Neutrophil (primary cell): ENCODE data around the gene HDAC2.

Experiments
- H3K27ac ChIP-seq: fragments of 200-600 bp; sonication (generic); 2 replicates; pipeline ENCODE4 v1.5.1; 2016; ENCODE audit warnings: mild to moderate bottlenecking, moderate library complexity
- H3K27me3 ChIP-seq: fragments of 200-600 bp; sonication (generic); 2 replicates; pipeline ENCODE4 v1.6.0; 2016; ENCODE audit warnings: mild to moderate bottlenecking
- H3K36me3 ChIP-seq: fragments of 200-600 bp; sonication (generic); 2 replicates; pipeline ENCODE4 v1.5.1; 2017
- H3K4me1 ChIP-seq, 2 experiments: fragments of 200-600 bp in 1 of 2; sonication (generic) in 1 of 2; 1 replicate in 1 of 2; 2 replicates in 1 of 2; pipeline versions ENCODE4 v1.5.1 to v1.6.1; 2013 to 2016; ENCODE audit warnings: low read depth in 1 of 2, low read length in 1 of 2, mild to moderate bottlenecking in 1 of 2, moderate library complexity in 1 of 2; ENCODE audit not compliant: control insufficient read depth in 1 of 2, insufficient read depth in 1 of 2
- H3K4me3 ChIP-seq, 2 experiments: fragments of 200-600 bp in 1 of 2; sonication (generic) in 1 of 2; 1 replicate in 1 of 2; 2 replicates in 1 of 2; pipeline ENCODE4 v1.5.1; 2013 to 2016; ENCODE audit warnings: low read depth in 1 of 2, low read length in 1 of 2, mild to moderate bottlenecking in 1 of 2, moderate library complexity in 1 of 2
- H3K9me3 ChIP-seq: fragments of 200-600 bp; sonication (generic); 2 replicates; pipeline ENCODE4 v1.5.1; 2016
- CTCF ChIP-seq: fragments of 200-600 bp; sonication (generic); IDR thresholded peaks from 2 replicates; pipeline ENCODE4 v1.5.1; 2016; ENCODE audit warnings: antibody characterized with exemption

Gene HDAC2

GRCh38 chr6:113893866-113894265 lies 77.1 kb downstream of the HDAC2 start:
- peak overlapping the region; percentile 61 for H3K27ac ChIP-seq
- no peak overlapping the region for H3K4me3 ChIP-seq
- H3K27me3 ChIP-seq, result no peaks in the 10 kb centered on the region
- TF ChIP-seq CTCF, result no peak
- peaks cover 8 to 19% of the 10 kb centered on the region in 2 experiments for H3K4me1 ChIP-seq
- H3K9me3 ChIP-seq, result no peaks in the 10 kb centered on the region
- no peaks in the 10 kb centered on the region for H3K36me3 ChIP-seq

DNA sequence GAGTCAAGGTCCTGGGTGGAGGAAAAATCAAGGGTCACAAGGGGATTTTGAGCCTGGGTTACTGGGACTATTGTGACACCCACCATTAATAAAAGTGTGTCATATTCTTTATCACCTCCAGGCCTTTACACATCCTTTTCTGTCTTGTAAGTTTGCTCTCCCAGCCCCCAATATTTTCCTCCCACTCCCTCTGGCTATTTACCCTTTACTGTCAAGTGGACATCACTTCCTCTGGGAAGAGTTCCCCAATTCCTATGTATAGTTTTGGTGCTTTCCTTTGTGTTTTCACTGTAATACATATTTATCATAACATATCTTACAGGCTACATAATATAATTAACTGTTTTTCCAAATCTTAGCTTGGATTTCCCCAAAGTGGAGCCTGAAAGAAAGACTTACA lies 77.5 kb downstream of the HDAC2 start:
- Histone ChIP-seq H3K36me3 (no peaks in the 10 kb centered on the region), H3K4me1 (peaks cover 8 to 19% of the 10 kb centered on the region in 2 experiments), H3K27me3 (no peaks in the 10 kb centered on the region), H3K9me3 (no peaks in the 10 kb centered on the region), H3K27ac (peak overlapping the region; percentile 61), H3K4me3 (no peak overlapping the region)
- TF ChIP-seq CTCF, result no peak

DNA sequence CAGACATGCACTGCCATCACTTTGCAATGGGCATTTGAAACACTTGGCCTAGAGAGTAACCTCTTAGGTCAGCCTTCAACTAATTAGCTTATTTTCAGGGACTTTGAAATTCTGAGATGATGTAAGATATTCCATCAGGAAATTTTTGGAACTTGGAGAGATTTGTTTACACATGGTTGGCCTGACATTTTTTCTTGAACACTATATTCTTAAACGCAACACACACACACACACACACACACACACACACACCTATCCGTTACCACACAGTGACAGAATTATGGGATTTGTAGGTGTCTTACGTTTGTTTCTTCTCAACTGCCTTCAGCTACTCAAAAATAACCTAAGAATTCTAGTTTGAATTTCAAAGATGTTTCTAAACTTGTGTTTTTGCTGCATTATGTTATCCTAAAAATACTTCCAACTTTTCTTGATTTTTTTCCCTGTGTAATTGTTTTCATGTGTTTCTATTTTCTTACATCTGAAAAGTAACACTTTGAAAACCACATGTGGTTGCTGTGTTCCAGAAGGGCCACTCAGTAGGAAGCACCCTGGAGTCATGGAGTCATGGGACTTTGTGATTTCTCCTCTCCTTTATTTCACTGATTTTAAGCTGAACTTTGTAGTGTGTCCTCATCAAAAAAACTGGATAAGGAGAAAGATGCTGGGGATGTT lies 81.9 kb downstream of the HDAC2 start:
- H3K4me1 ChIP-seq, result peaks cover 8 to 16% of the 10 kb centered on the region in 2 experiments
- H3K9me3 ChIP-seq, result no peaks in the 10 kb centered on the region
- no peak for TF ChIP-seq CTCF
- H3K36me3 ChIP-seq, result no peaks in the 10 kb centered on the region
- H3K27ac ChIP-seq, result no peak overlapping the region
- no peak overlapping the region for H3K4me3 ChIP-seq
- no peaks in the 10 kb centered on the region for H3K27me3 ChIP-seq

- Histone ChIP-seq H3K27me3 (no peaks in the 10 kb centered on the region), H3K36me3 (no peaks in the 10 kb centered on the region), H3K4me1 (peaks cover 8 to 10% of the 10 kb centered on the region in 2 experiments), H3K4me3 (no peak overlapping the region), H3K9me3 (no peaks in the 10 kb centered on the region), H3K27ac (no peak overlapping the region)
- TF ChIP-seq CTCF, result no peak
These were observed 82.5 kb downstream of the HDAC2 start for GRCh38 chr6:113888493-113888892.

GRCh38 chr6:113886512-113886911 lies 84.4 kb downstream of the HDAC2 start:
- no peaks in the 10 kb centered on the region for H3K27me3 ChIP-seq
- H3K4me3 ChIP-seq, result no peak overlapping the region
- H3K9me3 ChIP-seq, result no peaks in the 10 kb centered on the region
- peaks cover 4 to 5% of the 10 kb centered on the region in 2 experiments for H3K4me1 ChIP-seq
- no peaks in the 10 kb centered on the region for H3K36me3 ChIP-seq
- no peak for TF ChIP-seq CTCF
- no peak overlapping the region for H3K27ac ChIP-seq
